Spinal cord (tissue), 10 donors: ENCODE measurements around the gene AKT3. TPM values are rescaled to one million over a fixed set of nuclear protein-coding genes. Genes with fewer than 3 reads are reported as not detected.

ENCODE experiments used
- DNase-seq, 6 donors: peaks; one replicate each; pipeline versions ENCODE4 v3.0.0 to v3.0.0-alpha.2; 2013 to 2015; ENCODE audit warnings: low spot score in 6 of 6, low read depth in 4 of 6
- H3K27ac ChIP-seq: one replicate; pipeline ENCODE4 v1.5.1; 2013; ENCODE audit warnings: low read depth, low read length, control low read depth
- H3K27me3 ChIP-seq: one replicate; pipeline ENCODE4 v1.6.1; 2013; ENCODE audit warnings: low read length; ENCODE audit not compliant: control insufficient read depth, insufficient read depth
- H3K36me3 ChIP-seq: one replicate; pipeline ENCODE4 v1.6.1; 2013; ENCODE audit warnings: low read length; ENCODE audit not compliant: control insufficient read depth, insufficient read depth
- H3K4me1 ChIP-seq: one replicate; pipeline ENCODE4 v1.6.1; 2013; ENCODE audit warnings: low read length; ENCODE audit not compliant: control insufficient read depth, insufficient read depth
- H3K4me3 ChIP-seq: one replicate; pipeline ENCODE4 v1.5.1; 2013; ENCODE audit warnings: low read depth, low read length, control low read depth
- H3K9me3 ChIP-seq: one replicate; pipeline ENCODE4 v1.6.1; 2013; ENCODE audit warnings: low read length; ENCODE audit not compliant: control insufficient read depth, insufficient read depth
- WGBS: methylation state at CpG from one replicate; pipeline ENCODE4 v1.1.5; 2013; ENCODE audit warnings: missing lambda C conversion rate; ENCODE audit not compliant: insufficient coverage; 5-methylcytosine and 5-hydroxymethylcytosine counted together
- polyA plus RNA-seq, 2 donors: library from polyadenylated mRNA; unstranded; fragments of 120-200 nt; gene quantifications; one replicate each; pipeline ENCODE4 v1.2.1, GENCODE V29; 2013; ENCODE audit not compliant: insufficient read length in 2 of 2
- total RNA-seq, 2 donors: library from RNA; depleted of rRNA in 1 of 2; stranded (reverse); fragments of 120-200 nt in 1 of 2; fragments of >200 nt in 1 of 2; gene quantifications; one replicate each; pipeline versions ENCODE4 v1.2.3 to v1.2.4, GENCODE V29; 2013 to 2014
- donor health status: healthy.

Gene AKT3
- total and polyA plus RNA-seq, 4 donors: 53.8 to 127 (median 77.4) TPM

GRCh38 chr1:243708210-243708609 lies 141.8 kb downstream of the AKT3 start:
- WGBS: no CpG with 5 or more reads among the region's 3 CpGs

GRCh38 chr1:243706563-243706962 lies 143.5 kb downstream of the AKT3 start:
- Histone ChIP-seq H3K27ac (no peak overlapping the region), H3K27me3 (no peaks in the 10 kb centered on the region), H3K9me3 (no peaks in the 10 kb centered on the region), H3K4me1 (no peaks in the 10 kb centered on the region), H3K4me3 (no peak overlapping the region), H3K36me3 (no peaks in the 10 kb centered on the region)
- DNase-seq: peak in 2 of 6 donors; percentile 14 to 32
- WGBS: 58% methylated on average over 1 of the region's 2 CpGs

More at GRCh38 chr1:243708210-243708609, 141.8 kb downstream of the AKT3 start:
- no peak overlapping the region for H3K27ac ChIP-seq
- H3K36me3 ChIP-seq: no peaks in the 10 kb centered on the region
- no peaks in the 10 kb centered on the region for H3K4me1 ChIP-seq
- H3K27me3 ChIP-seq: no peaks in the 10 kb centered on the region
- no peak overlapping the region for H3K4me3 ChIP-seq
- no peaks in the 10 kb centered on the region for H3K9me3 ChIP-seq
- DNase-seq: peak in 1 of 6 donors; percentile 39

- Histone ChIP-seq H3K9me3 (no peaks in the 10 kb centered on the region), H3K4me1 (no peaks in the 10 kb centered on the region), H3K27ac (no peak overlapping the region), H3K36me3 (no peaks in the 10 kb centered on the region), H3K4me3 (no peak overlapping the region), H3K27me3 (no peaks in the 10 kb centered on the region)
- peak in 1 of 6 donors; percentile 38 for DNase-seq
- WGBS: 48% methylated on average over 2 of the region's 4 CpGs
These were observed 144.5 kb downstream of the AKT3 start for GRCh38 chr1:243705585-243705984.

GRCh38 chr1:243701872-243702271 lies 148.2 kb downstream of the AKT3 start:
- Histone ChIP-seq H3K4me1 (no peaks in the 10 kb centered on the region), H3K4me3 (no peak overlapping the region), H3K27me3 (no peaks in the 10 kb centered on the region), H3K27ac (no peak overlapping the region), H3K9me3 (no peaks in the 10 kb centered on the region), H3K36me3 (no peaks in the 10 kb centered on the region)
- WGBS: no CpG with 5 or more reads among the region's 3 CpGs
- no peak for DNase-seq

- Histone ChIP-seq H3K36me3 (no peaks in the 10 kb centered on the region), H3K27me3 (no peaks in the 10 kb centered on the region), H3K4me1 (no peaks in the 10 kb centered on the region), H3K4me3 (no peak overlapping the region), H3K9me3 (no peaks in the 10 kb centered on the region), H3K27ac (no peak overlapping the region)
- no CpG with 5 or more reads among the region's 1 CpG for WGBS
- peak in 2 of 6 donors; percentile 13 to 61 for DNase-seq
These were observed 156.2 kb downstream of the AKT3 start for GRCh38 chr1:243693800-243694199.

GRCh38 chr1:243686159-243686558 lies 163.9 kb downstream of the AKT3 start:
- no peaks in the 10 kb centered on the region for H3K27me3 ChIP-seq
- H3K36me3 ChIP-seq: no peaks in the 10 kb centered on the region
- H3K4me3 ChIP-seq: no peak overlapping the region
- H3K9me3 ChIP-seq: no peaks in the 10 kb centered on the region
- no peak for DNase-seq
- H3K27ac ChIP-seq: no peak overlapping the region
- no peaks in the 10 kb centered on the region for H3K4me1 ChIP-seq
- no CpG with 5 or more reads among the region's 1 CpG for WGBS

- Histone ChIP-seq H3K27ac (no peak overlapping the region), H3K4me1 (no peaks in the 10 kb centered on the region), H3K36me3 (no peaks in the 10 kb centered on the region), H3K4me3 (no peak overlapping the region), H3K9me3 (no peaks in the 10 kb centered on the region), H3K27me3 (no peaks in the 10 kb centered on the region)
- DNase-seq: no peak
These were observed 169.2 kb downstream of the AKT3 start for GRCh38 chr1:243680860-243681259.

GRCh38 chr1:243672539-243673074 lies 177.4 kb downstream of the AKT3 start:
- no peaks in the 10 kb centered on the region for H3K4me1 ChIP-seq
- 80% methylated on average over 1 of the region's 3 CpGs for WGBS
- no peaks in the 10 kb centered on the region for H3K9me3 ChIP-seq
- H3K27ac ChIP-seq: no peak overlapping the region
- H3K4me3 ChIP-seq: no peak overlapping the region
- DNase-seq: no peak
- H3K36me3 ChIP-seq: no peaks in the 10 kb centered on the region
- H3K27me3 ChIP-seq: no peaks in the 10 kb centered on the region

GRCh38 chr1:243667591-243667990 lies 182.5 kb downstream of the AKT3 start:
- no peak overlapping the region for H3K4me3 ChIP-seq
- no peaks in the 10 kb centered on the region for H3K27me3 ChIP-seq
- no peak overlapping the region for H3K27ac ChIP-seq
- peak in 1 of 6 donors; percentile 4 for DNase-seq
- H3K9me3 ChIP-seq: no peaks in the 10 kb centered on the region
- 65% methylated on average over 2 of the region's 2 CpGs for WGBS
- H3K4me1 ChIP-seq: no peaks in the 10 kb centered on the region
- peaks cover 5% of the 10 kb centered on the region for H3K36me3 ChIP-seq

GRCh38 chr1:243667133-243667532 lies 182.9 kb downstream of the AKT3 start:
- DNase-seq: no peak
- H3K27ac ChIP-seq: no peak overlapping the region
- no peaks in the 10 kb centered on the region for H3K9me3 ChIP-seq
- 90% methylated on average over 2 of the region's 5 CpGs for WGBS
- no peaks in the 10 kb centered on the region for H3K27me3 ChIP-seq
- H3K4me1 ChIP-seq: no peaks in the 10 kb centered on the region
- H3K36me3 ChIP-seq: peaks cover 5% of the 10 kb centered on the region
- no peak overlapping the region for H3K4me3 ChIP-seq
